ENCODE measurements around the gene STK32B. TPM values are rescaled to one million over a fixed set of nuclear protein-coding genes. Genes with fewer than 3 reads are reported as not detected.

STK32B gene
- total RNA-seq, 1 donor from 2014 or later = not detected

- no peak for DNase-seq (ENCODE audit: low spot score)
- Mint-ChIP-seq H3K27me3 (ENCODE audit: insufficient read depth) (no peaks in the 10 kb centered on the region), H3K36me3 (ENCODE audit: low read depth) (no peaks in the 10 kb centered on the region), H3K4me1 (ENCODE audit: low read depth) (no peaks in the 10 kb centered on the region), H3K9me3 (peaks cover 3% of the 10 kb centered on the region), H3K4me3 (no peak overlapping the region), H3K27ac (no peak overlapping the region)
- intact Hi-C loops (cut with micrococcal nuclease) = no loop called here
Measured at GRCh38 chr4:5461477-5461876, 410.2 kb downstream of the STK32B start.

- intact Hi-C loops (cut with micrococcal nuclease) = no loop called here
Measured at GRCh38 chr4:5462254-5462835, 411.1 kb downstream of the STK32B start.

GRCh38 chr4:5462896-5463295 lies 411.6 kb downstream of the STK32B start:
- Mint-ChIP-seq H3K27ac (no peak overlapping the region), H3K36me3 (ENCODE audit: low read depth) (no peaks in the 10 kb centered on the region), H3K4me3 (no peak overlapping the region)

More at GRCh38 chr4:5462254-5462835, 411.1 kb downstream of the STK32B start:
- H3K27me3 Mint-ChIP-seq (ENCODE audit: insufficient read depth) = no peaks in the 10 kb centered on the region
- DNase-seq (ENCODE audit: low spot score) = no peak
- no peaks in the 10 kb centered on the region for H3K36me3 Mint-ChIP-seq (ENCODE audit: low read depth)
- no peak overlapping the region for H3K27ac Mint-ChIP-seq
- no peak overlapping the region for H3K4me3 Mint-ChIP-seq
- no peaks in the 10 kb centered on the region for H3K4me1 Mint-ChIP-seq (ENCODE audit: low read depth)
- H3K9me3 Mint-ChIP-seq = no peaks in the 10 kb centered on the region

GRCh38 chr4:5463361-5463760 lies 412.1 kb downstream of the STK32B start:
- no peak for DNase-seq (ENCODE audit: low spot score)
- Mint-ChIP-seq H3K36me3 (ENCODE audit: low read depth) (no peaks in the 10 kb centered on the region), H3K27me3 (ENCODE audit: insufficient read depth) (no peaks in the 10 kb centered on the region), H3K4me1 (ENCODE audit: low read depth) (no peaks in the 10 kb centered on the region), H3K27ac (no peak overlapping the region), H3K9me3 (no peaks in the 10 kb centered on the region), H3K4me3 (no peak overlapping the region)
- intact Hi-C loops (cut with micrococcal nuclease) = no loop called here

More at GRCh38 chr4:5462896-5463295, 411.6 kb downstream of the STK32B start:
- no peaks in the 10 kb centered on the region for H3K9me3 Mint-ChIP-seq
- no peak for DNase-seq (ENCODE audit: low spot score)
- intact Hi-C loops (cut with micrococcal nuclease) = no loop called here
- no peaks in the 10 kb centered on the region for H3K4me1 Mint-ChIP-seq (ENCODE audit: low read depth)
- no peaks in the 10 kb centered on the region for H3K27me3 Mint-ChIP-seq (ENCODE audit: insufficient read depth)

- no peaks in the 10 kb centered on the region for H3K36me3 Mint-ChIP-seq (ENCODE audit: low read depth)
- no peaks in the 10 kb centered on the region for H3K4me1 Mint-ChIP-seq (ENCODE audit: low read depth)
- no peaks in the 10 kb centered on the region for H3K9me3 Mint-ChIP-seq
- no peak overlapping the region for H3K27ac Mint-ChIP-seq
- H3K27me3 Mint-ChIP-seq (ENCODE audit: insufficient read depth) = no peaks in the 10 kb centered on the region
- no peak overlapping the region for H3K4me3 Mint-ChIP-seq
- no peak for DNase-seq (ENCODE audit: low spot score)
- intact Hi-C loops (cut with micrococcal nuclease) = no loop called here
Measured at GRCh38 chr4:5463936-5464650, 412.8 kb downstream of the STK32B start.

GRCh38 chr4:5465529-5465928 lies 414.2 kb downstream of the STK32B start:
- no peaks in the 10 kb centered on the region for H3K9me3 Mint-ChIP-seq
- no peaks in the 10 kb centered on the region for H3K27me3 Mint-ChIP-seq (ENCODE audit: insufficient read depth)
- no peak for DNase-seq (ENCODE audit: low spot score)
- intact Hi-C loops (cut with micrococcal nuclease) = no loop called here
- H3K4me1 Mint-ChIP-seq (ENCODE audit: low read depth) = no peaks in the 10 kb centered on the region
- H3K4me3 Mint-ChIP-seq = no peak overlapping the region
- H3K36me3 Mint-ChIP-seq (ENCODE audit: low read depth) = no peaks in the 10 kb centered on the region
- no peak overlapping the region for H3K27ac Mint-ChIP-seq

- no peak for DNase-seq (ENCODE audit: low spot score)
- Mint-ChIP-seq H3K4me3 (no peak overlapping the region), H3K27me3 (ENCODE audit: insufficient read depth) (no peaks in the 10 kb centered on the region), H3K9me3 (no peaks in the 10 kb centered on the region), H3K36me3 (ENCODE audit: low read depth) (no peaks in the 10 kb centered on the region), H3K4me1 (ENCODE audit: low read depth) (no peaks in the 10 kb centered on the region), H3K27ac (no peak overlapping the region)
- intact Hi-C loops (cut with micrococcal nuclease) = no loop called here
Measured at GRCh38 chr4:5465956-5466355, 414.7 kb downstream of the STK32B start.

- H3K36me3 Mint-ChIP-seq (ENCODE audit: low read depth) = no peaks in the 10 kb centered on the region
- H3K27ac Mint-ChIP-seq = no peak overlapping the region
- intact Hi-C loops (cut with micrococcal nuclease) = no loop called here
- no peaks in the 10 kb centered on the region for H3K4me1 Mint-ChIP-seq (ENCODE audit: low read depth)
- no peaks in the 10 kb centered on the region for H3K9me3 Mint-ChIP-seq
- no peaks in the 10 kb centered on the region for H3K27me3 Mint-ChIP-seq (ENCODE audit: insufficient read depth)
- no peak for DNase-seq (ENCODE audit: low spot score)
- H3K4me3 Mint-ChIP-seq = no peak overlapping the region
Measured at GRCh38 chr4:5467111-5467510, 415.8 kb downstream of the STK32B start.

- H3K9me3 Mint-ChIP-seq = no peaks in the 10 kb centered on the region
- intact Hi-C loops (cut with micrococcal nuclease) = no loop called here
- H3K4me3 Mint-ChIP-seq = no peak overlapping the region
- H3K27ac Mint-ChIP-seq = no peak overlapping the region
- no peaks in the 10 kb centered on the region for H3K27me3 Mint-ChIP-seq (ENCODE audit: insufficient read depth)
- no peak for DNase-seq (ENCODE audit: low spot score)
- no peaks in the 10 kb centered on the region for H3K36me3 Mint-ChIP-seq (ENCODE audit: low read depth)
- H3K4me1 Mint-ChIP-seq (ENCODE audit: low read depth) = no peaks in the 10 kb centered on the region
Measured at GRCh38 chr4:5469151-5469775, 418.0 kb downstream of the STK32B start.

- H3K27me3 Mint-ChIP-seq (ENCODE audit: insufficient read depth) = no peaks in the 10 kb centered on the region
- no peaks in the 10 kb centered on the region for H3K36me3 Mint-ChIP-seq (ENCODE audit: low read depth)
- H3K9me3 Mint-ChIP-seq = no peaks in the 10 kb centered on the region
- H3K4me3 Mint-ChIP-seq = no peak overlapping the region
- H3K27ac Mint-ChIP-seq = no peak overlapping the region
- DNase-seq (ENCODE audit: low spot score) = no peak
- intact Hi-C loops (cut with micrococcal nuclease) = no loop called here
- no peaks in the 10 kb centered on the region for H3K4me1 Mint-ChIP-seq (ENCODE audit: low read depth)
Measured at GRCh38 chr4:5469861-5470260, 418.6 kb downstream of the STK32B start.

- H3K4me3 Mint-ChIP-seq = no peak overlapping the region
- no peaks in the 10 kb centered on the region for H3K4me1 Mint-ChIP-seq (ENCODE audit: low read depth)
- no peaks in the 10 kb centered on the region for H3K9me3 Mint-ChIP-seq
- no peaks in the 10 kb centered on the region for H3K36me3 Mint-ChIP-seq (ENCODE audit: low read depth)
- DNase-seq (ENCODE audit: low spot score) = no peak
- H3K27me3 Mint-ChIP-seq (ENCODE audit: insufficient read depth) = no peaks in the 10 kb centered on the region
- intact Hi-C loops (cut with micrococcal nuclease) = no loop called here
- H3K27ac Mint-ChIP-seq = no peak overlapping the region
Measured at GRCh38 chr4:5470318-5471198, 419.3 kb downstream of the STK32B start.

GRCh38 chr4:5471206-5471605 lies 419.9 kb downstream of the STK32B start:
- intact Hi-C loops (cut with micrococcal nuclease) = no loop called here
- DNase-seq (ENCODE audit: low spot score) = no peak
- Mint-ChIP-seq H3K4me3 (no peak overlapping the region), H3K4me1 (ENCODE audit: low read depth) (no peaks in the 10 kb centered on the region), H3K36me3 (ENCODE audit: low read depth) (no peaks in the 10 kb centered on the region), H3K9me3 (no peaks in the 10 kb centered on the region), H3K27ac (no peak overlapping the region), H3K27me3 (ENCODE audit: insufficient read depth) (no peaks in the 10 kb centered on the region)

- H3K27me3 Mint-ChIP-seq (ENCODE audit: insufficient read depth) = no peaks in the 10 kb centered on the region
- no peak overlapping the region for H3K27ac Mint-ChIP-seq
Measured at GRCh38 chr4:5471691-5472090, 420.4 kb downstream of the STK32B start.

More at GRCh38 chr4:5471691-5472090, 420.4 kb downstream of the STK32B start:
- no peaks in the 10 kb centered on the region for H3K4me1 Mint-ChIP-seq (ENCODE audit: low read depth)
- no peak overlapping the region for H3K4me3 Mint-ChIP-seq
- DNase-seq (ENCODE audit: low spot score) = no peak
- H3K9me3 Mint-ChIP-seq = no peaks in the 10 kb centered on the region
- no peaks in the 10 kb centered on the region for H3K36me3 Mint-ChIP-seq (ENCODE audit: low read depth)
- intact Hi-C loops (cut with micrococcal nuclease) = no loop called here
